ENCODE data around the gene RSPH3. TPM values are rescaled to one million over a fixed set of nuclear protein-coding genes. Genes with fewer than 3 reads are reported as not detected.
"Not testable (repeated sequence)": the region's sequence is repeated elsewhere in the genome, so short reads cannot be mapped to it uniquely, and the experiment has no call there.

The RSPH3 gene
- total RNA-seq, 2 donors from 2014 or later, result 6.9 to 7.9 TPM

DNA sequence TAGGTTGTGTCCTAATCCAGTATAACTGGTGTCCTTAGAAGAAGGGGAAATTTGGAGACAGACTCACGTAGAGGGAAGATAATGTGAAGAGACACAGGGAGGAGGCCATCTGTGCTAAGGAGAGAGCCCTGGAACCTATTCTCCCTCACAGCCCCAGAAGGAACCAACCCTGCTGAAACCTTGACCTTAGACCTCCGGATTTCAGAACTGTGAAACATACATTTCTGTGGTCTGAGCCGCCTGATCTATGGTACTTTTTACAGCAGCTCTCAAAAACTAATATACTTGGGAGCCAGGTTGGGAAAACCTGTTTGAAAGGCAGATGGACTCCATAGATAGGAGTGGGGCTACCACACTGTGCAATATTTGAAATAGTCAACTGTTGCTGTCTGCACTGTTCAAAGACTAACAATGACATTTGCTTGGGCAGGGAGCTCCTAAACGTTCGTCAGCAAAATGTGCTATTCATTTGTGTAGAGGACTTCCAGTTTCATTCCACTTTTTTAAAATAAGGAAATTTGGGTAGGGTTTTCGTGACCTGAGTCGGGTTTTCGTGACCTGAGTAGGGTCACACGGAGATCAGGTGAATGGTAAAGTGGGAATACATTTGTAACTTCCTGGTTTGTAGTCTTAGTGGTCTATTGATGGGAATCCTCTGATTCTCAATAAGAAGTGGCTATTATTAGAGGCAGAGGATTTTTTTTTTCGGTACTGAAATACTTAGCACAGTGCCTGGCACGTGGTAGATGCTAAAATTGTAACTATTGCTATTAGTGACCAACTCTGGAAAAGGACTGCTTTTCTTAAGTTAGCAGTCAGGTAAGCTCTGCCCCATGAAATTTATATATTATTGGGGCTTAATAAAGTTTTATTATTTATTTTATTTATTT is 33.4 kb upstream of the RSPH3 start:
- no peak for DNase-seq (ENCODE audit: low spot score)
- intact Hi-C loops (cut with DNase I), result no loop called here

DNA sequence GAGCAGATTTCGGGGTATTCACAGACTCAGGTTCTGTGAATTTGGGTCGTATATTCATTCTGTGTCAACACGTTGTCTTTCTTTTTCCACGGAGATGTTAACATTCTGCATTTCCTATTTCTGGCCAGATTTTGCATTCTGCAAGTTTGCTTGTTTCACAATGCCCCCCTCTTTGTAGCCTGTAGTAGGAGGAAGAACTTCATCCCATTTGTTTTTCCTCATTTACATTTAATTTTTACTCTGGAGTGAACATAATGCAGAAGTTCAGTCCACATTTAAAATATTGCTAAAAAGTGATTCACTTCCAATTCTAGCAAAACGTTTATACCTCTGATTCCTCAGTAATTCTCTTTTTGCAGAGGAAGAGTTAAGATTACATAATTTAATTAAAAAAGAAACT is 31.8 kb upstream of the RSPH3 start:
- intact Hi-C loops (cut with DNase I), result no loop called here
- no peak for DNase-seq (ENCODE audit: low spot score)

DNA sequence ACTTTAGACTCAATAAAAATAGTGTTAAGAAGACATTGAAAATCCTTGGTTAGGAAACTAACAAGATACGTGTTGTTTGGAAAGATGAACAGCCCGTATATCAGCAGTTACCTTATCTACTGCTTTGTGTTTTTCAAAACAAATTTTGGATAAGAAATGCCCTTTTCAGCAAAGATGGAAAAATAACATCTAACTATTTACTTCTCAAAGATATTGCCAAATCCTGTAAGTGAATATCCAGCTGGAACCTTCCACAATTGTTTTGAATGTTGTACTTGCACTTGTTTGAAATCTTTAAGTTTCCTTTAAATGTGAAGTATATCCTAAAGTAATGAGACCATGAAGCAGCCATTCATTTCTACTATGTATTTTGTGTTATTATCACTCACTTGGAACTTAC is 30.2 kb upstream of the RSPH3 start:
- intact Hi-C loops (cut with DNase I), result no loop called here

DNA sequence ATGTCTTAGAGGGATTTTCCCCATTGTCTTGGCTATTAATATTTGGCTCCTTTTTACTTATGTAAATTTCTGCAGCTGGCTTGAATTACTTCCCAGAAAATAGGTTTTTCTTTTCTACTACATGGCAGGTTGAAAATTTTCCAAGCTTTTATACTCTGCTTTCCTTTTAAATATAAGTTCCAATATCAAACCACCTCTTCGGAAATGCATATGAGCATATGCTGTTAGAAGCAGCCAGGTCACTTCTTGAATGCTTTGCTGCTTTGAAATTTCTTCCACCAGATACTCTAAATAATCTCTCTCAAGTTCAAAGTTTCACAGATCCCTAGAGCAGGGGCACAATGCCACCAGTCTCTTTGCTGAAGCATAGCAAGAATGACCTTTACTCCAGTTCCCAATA is 25.2 kb upstream of the RSPH3 start:
- intact Hi-C loops (cut with DNase I), result not testable (repeated sequence)

More for the DNA sequence above, 30.2 kb upstream of the RSPH3 start:
- DNase-seq (ENCODE audit: low spot score), result no peak

DNA sequence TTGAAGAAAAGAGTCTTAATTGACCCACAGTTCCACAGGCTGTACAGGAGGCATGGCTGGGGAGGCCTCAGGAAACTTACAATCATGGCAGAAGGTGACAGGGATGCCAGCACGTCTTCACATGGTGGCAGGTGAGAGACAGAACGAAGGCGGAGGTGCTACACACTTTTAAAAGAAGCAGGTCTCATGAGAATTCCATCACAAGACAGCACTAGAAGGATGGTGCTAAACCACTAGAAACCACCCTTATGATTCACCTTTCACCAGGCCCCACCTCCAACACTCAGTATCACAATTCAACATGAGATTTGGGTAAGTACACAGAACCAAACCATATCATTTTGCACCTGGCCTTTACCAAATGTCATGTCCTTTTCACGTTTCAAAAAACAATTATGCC is 23.9 kb upstream of the RSPH3 start:
- DNase-seq (ENCODE audit: low spot score), result no peak
- intact Hi-C loops (cut with DNase I), result no loop called here

More for the DNA sequence above, 25.2 kb upstream of the RSPH3 start:
- DNase-seq (ENCODE audit: low spot score), result not testable (repeated sequence)

DNA sequence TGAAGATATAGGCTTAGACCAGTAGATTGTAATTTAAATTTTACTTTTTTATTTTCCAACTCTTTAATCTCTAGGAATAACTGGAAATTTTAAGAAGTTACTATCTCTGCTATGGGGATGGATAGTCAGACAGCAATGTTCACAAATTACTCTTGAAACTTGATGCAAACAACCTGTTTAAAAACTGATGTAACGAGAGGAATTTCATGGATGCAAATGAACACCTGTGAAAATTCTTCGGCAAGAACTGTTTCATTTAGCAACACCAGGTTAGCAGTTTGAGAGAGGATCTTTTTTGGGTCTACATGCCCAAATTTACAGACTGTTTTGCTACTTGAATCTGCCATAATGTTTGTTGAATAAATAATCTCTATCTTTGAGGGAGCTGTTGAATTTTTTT is 20.0 kb upstream of the RSPH3 start:
- no peak for DNase-seq (ENCODE audit: low spot score)
- intact Hi-C loops (cut with DNase I), result no loop called here

DNA sequence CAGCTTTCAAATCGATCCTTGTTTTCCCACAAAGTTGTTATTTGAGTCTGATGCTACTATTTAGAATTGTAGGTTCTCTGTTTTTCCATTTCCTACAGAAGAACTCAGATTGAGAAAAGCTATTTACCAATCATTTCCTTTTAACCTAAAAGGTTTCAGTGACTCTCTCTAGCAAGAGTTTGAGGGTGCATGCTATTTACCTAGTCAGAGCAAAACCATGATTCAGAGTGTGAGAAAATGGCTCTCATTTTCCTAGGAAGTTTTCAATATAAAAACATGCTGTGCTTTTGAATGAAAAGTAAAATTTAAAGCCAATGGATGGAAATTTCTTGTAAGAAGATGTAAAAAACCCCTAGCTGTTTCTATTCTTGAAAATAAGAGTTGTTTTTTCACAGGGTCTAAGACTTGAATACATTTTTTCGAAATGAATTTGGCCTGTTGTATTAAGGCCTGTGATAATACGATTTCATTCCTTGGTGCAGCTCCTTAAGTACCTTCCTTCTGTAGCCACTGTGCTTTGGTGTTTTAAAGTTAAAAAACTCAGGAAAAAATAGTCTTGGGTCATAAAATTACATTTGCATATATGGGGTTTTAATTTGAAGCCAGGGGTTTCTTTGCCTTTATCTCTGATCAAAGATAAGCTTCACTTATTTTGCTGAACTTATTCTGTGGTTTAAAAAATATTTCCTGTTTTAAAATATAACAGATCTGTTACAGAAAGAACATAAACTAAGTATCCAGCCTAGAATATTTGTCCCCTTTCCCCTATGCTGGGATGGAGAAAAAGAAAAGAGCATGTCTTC is 18.0 kb upstream of the RSPH3 start:
- no peak for DNase-seq (ENCODE audit: low spot score)
- intact Hi-C loops (cut with DNase I), result no loop called here

DNA sequence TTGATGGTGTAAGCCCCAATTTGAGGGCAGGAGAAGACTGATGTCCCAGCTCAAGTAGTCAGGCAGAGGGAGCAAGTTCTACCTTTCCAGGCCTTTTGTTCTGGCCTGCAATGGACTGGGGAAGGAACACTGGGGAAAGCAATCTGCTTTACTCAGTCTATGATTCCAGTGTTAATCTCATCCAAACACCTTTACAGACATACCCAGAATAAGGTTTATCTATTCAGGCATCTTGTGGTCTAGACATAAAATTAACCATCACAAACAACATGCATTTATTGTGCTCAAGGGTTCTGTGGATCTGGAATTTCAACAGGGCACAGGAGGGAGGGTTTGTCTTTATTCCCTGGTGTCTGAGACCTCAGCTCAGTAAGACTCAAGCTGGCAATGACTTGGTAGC is 14.4 kb upstream of the RSPH3 start:
- intact Hi-C loops (cut with DNase I), result no loop called here
- DNase-seq (ENCODE audit: low spot score), result no peak

DNA sequence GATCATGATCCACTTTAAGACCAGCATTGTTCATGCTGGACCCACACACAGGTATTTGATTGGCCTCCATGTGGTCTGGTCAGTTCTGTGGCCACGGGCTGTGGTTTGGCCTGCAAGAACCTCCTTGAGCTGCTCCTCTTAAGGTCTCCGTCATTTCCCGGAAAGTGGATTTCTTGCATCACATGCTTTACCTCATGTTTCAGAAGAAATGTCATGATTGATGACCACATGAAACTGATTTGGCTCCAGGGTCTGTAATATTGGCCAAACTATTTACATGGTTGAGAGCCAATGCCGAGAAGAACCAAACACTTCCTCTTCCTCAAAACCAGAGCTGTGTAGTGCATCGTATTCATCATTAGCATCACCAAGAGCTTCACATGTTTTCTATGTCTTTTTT is 13.2 kb upstream of the RSPH3 start:
- intact Hi-C loops (cut with DNase I), result no loop called here
- DNase-seq (ENCODE audit: low spot score), result no peak

DNA sequence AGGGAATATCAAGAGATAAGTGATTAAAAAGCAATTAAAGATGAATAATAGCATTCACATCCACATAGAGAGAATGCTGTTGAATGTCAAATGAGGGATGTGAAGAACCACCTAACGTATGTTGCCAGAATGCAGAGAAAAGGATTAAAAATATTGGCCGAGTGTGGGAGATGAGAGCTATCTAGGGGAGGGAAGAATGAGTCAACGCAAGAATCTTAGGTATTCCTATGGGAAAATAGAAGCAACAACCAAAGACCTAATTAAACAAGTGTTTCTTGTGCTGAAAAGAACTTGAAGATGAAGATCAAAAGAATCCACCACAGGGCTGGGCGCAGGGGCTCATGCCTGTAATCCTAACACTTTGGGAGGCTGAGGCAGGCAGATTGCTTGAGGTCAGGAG is 12.2 kb upstream of the RSPH3 start:
- no peak for DNase-seq (ENCODE audit: low spot score)
- intact Hi-C loops (cut with DNase I), result no loop called here

DNA sequence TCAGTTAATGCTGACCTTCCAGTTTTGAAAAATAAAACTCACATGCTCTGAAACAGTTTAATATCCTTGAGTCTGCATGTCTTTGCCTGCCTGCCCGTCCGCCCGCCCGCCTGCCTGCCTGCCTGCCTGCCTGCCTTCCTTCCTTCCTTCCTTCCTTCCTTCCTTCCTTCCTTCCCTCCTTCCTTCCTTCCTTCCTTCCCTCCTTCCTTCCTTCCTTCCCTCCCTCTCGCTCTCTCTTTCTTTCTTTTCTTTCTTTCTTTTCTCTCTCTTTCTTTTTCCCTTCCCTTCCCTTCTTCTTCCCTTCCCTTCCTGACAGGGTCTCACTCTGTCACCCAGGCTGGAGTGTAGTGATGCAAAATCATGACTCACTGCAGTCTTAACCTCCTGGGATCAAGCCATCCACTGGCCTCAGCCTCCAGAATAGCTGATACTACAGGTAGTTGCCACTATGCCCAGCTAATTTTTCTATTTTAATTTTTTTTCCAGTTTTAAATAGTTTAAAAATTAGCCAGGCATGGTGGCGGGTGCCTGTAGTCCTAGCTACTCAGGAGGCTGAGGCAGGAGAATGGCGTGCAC is 10.1 kb upstream of the RSPH3 start:
- intact Hi-C loops (cut with DNase I); DNase-seq (ENCODE audit: low spot score): not testable (repeated sequence)

DNA sequence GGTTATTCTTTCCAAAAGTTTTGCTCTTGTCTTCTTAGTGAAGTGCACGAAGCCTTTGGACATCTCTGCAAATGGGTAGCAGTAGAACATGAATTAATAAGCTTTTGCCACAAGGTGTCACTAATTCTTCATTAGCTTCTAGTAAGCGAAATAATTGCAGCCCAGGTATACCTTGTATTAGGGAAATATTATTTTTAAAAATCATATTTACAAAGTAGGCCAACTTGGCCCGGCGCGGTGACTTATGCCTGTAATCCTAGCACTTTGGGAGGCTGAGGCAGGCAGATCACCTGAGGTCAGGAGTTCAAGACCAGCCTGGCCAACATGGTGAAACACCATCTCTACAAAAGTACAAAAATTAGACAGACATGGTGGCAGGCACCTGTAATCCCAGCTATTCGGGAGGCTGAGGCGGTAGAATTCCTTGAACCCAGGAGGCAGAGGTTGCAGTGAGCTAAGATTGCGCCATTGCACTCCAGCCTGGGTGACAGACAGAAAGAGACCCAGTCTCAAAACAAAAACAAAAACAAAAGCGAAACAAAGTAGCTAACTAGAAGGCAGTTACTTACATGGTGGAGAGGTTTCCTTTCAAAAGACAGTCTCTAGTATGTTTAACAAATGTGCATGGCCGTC is 8.8 kb upstream of the RSPH3 start:
- intact Hi-C loops (cut with DNase I), result no loop called here
- DNase-seq (ENCODE audit: low spot score), result no peak

DNA sequence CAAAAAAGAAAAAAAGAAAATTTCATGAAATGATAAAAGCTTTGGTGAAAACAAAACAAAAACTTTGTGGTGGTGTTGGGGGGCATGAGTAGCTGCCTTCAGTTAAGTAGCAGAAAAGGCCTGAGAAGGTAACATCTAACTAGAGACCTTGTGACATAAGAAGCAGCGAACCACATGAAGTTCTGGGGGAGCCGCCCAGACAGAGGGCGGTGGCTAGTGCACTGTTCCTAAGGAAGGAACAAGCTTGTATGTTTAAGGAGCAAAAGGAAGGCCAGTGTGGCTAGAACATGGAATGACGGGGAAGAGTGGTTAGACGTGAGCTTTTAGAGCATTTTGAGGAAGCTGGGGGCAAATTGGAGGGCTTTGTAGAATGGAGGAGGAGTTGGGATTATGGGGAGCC is 7.5 kb upstream of the RSPH3 start:
- no peak for DNase-seq (ENCODE audit: low spot score)
- intact Hi-C loops (cut with DNase I), result no loop called here

DNA sequence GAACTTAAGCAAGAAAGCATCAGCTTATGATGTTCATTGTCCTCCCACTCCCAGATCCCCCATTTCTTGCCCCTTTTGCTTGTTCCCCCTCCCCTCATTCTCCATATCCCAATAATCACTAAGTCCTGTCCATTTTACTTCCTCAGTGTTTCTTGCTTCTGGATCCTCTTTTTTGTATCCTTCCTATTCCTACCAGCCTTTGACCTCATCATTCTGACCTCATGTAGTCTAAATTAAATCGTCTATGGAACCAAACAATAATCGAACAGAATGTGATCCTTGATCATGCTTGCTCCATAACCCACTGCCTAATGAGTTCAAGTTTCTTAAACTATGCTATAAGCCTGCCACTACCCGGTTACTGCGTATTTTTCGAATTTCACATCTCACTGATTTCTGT is 5.4 kb upstream of the RSPH3 start:
- intact Hi-C loops (cut with DNase I), result no loop called here
- DNase-seq (ENCODE audit: low spot score), result no peak

DNA sequence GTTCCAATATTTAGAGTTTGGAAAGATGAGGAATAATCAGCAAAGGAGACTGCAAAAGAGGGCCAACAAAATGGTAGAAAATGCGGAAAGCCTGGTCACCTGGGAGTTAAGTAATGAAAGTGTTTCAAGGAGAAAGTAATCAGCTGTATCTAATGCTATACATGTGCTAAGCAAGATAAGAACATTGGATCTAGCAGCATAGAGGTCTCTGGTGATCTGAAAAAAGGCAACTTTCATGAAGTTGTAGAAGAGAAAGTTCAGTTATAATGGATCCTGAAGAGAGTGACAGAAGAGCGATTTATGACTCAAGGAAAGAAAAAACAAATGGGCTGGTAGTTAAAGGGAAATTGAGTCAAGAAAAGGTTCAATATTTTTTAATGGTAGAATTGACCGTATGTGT is 4.6 kb upstream of the RSPH3 start:
- no peak for DNase-seq (ENCODE audit: low spot score)
- intact Hi-C loops (cut with DNase I), result no loop called here

DNA sequence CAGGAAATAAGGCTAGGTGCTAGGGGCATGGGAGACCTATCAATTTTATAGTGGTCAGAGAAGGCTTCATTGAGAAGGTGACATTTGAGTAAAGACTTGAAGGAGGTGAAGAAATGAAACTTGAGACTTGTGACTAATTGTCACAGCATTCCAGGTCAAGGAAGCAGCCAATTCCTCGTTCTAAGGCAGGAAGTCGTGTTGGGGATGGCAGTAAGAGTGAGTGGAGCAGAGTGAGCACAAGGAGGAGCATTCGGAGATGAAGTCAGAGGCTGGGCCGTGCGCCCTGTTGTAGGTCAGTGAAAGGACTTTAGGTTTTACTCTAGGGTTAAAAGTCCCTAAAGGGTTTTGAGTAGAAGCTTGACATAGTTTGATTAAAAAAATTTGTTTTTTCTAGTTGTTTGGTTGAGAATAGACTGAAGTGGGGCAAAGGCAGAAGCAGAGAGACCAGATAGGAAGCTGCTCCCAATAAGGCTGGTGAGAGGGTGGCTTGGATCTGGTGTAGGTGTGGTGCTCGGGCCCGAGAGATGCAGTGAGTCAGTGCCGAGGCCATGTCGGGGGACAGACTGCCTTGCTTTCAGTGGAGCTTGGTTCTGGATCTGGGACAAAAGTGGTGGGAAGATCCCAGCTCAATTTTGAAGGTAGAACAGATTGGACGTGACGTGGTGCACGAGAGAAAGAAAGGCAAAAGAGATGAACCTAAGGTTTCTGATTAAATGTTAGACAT is 2.6 kb upstream of the RSPH3 start:
- intact Hi-C loops (cut with DNase I), result no loop called here
- no peak for DNase-seq (ENCODE audit: low spot score)

DNA sequence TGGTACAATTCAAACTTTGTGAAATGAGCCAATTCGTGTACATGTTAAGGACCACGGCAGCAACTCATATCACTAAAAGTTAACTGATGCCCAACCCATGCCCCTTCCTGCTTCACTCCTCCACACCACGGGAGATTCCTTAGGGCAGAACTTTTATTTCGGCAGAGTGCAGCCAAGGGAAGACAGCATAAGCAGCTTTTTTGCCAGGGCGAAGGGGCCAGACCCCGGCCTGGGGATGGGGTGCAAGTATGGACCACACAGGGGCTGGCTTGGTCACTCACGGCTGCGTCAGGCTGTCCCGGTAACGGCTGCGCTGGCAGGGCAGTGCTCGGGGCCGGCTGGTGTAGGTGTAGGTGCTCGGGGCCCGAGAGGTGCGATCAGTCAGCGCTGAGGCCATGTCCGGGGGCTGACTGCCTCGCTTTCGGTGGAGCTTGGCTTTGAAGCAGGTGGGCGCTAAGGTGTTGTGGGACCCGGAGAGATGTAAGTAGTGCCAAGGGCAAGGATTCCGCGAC is 792 bp downstream of the RSPH3 start:
- no peak for DNase-seq (ENCODE audit: low spot score)
- intact Hi-C loops (cut with DNase I), result no loop called here

DNA sequence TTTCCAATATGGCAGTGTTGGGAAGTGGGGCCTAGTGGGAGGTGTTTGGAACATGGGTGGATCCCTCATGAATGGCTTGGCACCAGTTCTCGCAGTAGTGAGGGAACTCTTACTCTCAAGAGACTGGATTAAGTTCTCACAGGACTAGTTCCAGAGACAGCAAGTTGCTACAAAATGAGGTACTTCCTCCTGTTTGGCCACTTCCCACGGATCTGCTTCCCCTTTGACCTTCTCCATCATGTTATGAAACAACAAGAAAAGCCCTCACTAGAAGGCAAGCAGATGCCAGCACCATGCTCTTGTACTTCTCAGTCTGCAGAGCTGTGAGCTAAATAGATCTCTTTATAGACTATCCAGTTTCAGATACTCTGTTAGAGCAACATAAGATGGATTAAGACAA is 3.1 kb downstream of the RSPH3 start:
- no peak for DNase-seq (ENCODE audit: low spot score)
- intact Hi-C loops (cut with DNase I), result no loop called here

DNA sequence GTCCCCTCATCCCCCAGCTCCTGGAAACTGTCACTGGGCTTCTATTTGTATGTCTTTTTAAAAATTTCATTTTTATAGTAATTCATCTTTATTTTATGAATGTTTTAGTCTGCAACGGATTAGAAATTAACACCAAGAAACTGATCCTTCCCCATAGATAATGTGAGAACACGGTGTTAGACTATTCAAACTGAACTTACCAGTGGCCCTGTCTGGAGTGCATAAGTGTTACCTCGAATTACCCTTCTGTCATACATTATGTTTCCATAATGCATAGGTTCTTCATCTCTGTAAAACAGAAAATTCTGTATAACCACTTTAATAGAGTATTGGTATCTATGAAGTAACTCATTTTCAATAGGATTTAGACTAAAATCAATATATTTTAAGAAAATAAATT is 6.4 kb downstream of the RSPH3 start:
- DNase-seq (ENCODE audit: low spot score), result no peak
- intact Hi-C loops (cut with DNase I), result no loop called here
